Occipital lobe (tissue), 2 donors: ENCODE data around the gene C22orf39. TPM values are rescaled to one million over a fixed set of nuclear protein-coding genes. Genes with fewer than 3 reads are reported as not detected.

Source experiments
- DNase-seq: peaks from one replicate; lab custom pipeline; 2025; lab: John Stamatoyannopoulos, UW
- total RNA-seq: library from RNA; depleted of rRNA; stranded (reverse); fragments of >200 nt; gene quantifications from one replicate; pipeline ENCODE4 v1.2.3, GENCODE V29; 2014

The C22orf39 gene
- total RNA-seq, 1 donor from 2014 or later = 31.8 TPM

DNA sequence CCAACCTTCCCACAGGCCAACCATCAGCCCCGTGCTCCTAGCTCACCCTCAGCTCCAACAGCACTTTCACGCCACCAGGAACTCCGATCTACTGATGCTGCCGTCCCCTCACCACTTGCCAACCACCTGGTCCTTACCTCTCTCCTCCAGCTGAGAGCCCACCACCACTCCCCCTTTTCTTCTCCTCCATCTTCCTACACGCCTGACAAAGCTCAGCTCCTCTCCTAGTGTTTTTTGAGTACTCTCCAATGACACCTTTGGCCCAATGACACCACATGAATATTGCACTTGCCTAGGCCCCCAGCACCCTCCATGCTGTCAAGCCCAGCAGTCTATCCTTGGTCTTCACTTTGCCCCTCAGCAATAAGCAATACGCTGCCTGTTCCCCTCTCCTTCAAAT is 46.6 kb downstream of the C22orf39 start:
- no peak for DNase-seq

DNA sequence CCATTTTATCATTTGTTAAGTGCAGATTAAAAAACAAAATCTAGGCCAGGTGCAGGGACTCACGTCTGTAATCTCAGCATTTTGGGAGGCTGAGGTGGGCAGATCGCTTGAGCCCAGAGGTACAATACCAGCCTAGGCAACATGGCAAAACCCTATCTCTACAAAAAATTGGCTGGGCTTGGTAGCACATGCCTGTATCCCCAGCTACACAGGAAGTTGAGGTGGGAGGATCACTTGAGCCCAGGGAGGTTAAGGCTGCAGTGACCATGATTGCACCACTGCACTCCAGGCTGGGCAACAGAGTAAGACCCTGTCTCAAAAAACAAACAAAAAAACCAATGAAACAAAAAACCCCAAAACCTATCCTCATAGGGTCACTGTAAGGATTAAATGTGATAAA is 48.9 kb downstream of the C22orf39 start:
- DNase-seq = no peak

DNA sequence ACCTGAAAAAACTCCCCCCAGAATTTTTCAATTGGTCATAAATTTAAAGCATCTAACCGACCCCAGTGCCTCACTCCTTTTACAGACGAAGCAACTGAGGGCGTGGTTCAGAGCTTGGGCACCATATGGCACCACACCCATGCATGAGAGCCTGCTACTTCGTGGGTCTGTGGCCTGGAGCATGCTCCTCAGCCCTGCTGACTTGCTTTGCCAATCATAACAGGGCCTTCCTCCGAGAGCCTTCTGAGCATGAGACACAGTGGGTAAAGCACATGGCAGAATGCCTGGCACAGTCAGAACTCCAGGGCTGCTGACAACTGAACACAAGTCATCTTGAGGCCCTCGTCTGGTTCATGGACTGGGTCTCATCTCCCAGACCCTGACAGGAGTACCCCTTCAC is 49.3 kb downstream of the C22orf39 start:
- DNase-seq = no peak

DNA sequence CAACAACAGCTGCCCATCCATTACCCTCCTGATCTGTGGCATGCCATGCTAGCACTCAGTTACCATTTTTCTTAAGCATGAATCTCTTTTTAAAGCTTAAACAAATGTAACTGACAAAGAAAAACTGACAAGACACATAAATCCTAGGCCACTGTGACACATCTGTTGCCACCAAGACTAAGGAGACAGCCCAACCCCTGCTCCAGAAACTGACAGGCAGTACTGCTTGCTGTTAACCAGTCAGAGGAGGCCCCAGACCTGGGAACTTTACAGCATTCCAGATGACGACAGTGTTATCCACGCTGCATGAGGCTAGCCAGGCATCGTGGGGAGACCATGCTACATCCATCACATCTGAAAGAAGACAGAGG is 49.8 kb downstream of the C22orf39 start:
- DNase-seq = no peak

DNA sequence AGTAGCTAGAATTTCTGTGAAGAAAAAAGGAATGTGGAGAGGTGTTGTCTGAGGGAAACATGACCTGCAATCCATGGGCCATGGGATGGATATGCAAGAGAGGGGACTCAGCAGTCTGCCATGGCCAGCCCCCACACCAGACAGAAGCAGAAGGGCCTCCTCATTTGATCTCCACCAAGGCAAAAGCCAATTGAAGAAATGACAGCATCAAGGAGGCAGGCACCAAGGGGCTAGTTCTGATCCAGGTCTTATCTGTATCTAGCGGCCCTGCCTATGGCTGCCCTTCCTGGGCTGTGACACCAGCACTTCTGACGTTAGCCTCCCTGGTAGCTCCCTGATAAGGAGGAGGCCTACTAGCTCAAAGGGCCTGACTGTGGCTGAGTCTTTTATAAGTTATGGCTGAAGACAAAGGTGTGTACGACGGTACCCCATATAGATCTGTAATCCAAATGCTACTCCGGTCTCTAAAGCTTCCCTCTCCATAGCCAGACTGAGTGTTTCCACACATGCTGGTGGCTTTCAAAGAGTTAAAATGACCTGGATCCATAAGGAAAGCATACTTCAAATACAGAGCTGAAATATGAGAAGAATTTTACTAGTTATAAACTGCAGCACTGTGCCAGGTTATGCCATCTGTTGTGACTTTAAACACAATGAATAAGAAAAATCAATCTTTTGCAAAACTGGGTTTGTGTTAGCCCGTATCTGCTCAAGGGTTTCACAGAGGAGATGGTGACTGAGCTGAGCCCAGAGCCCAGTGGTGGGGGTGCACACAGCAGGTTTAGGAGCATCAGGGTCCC is 50.4 kb downstream of the C22orf39 start:
- DNase-seq = no peak

DNA sequence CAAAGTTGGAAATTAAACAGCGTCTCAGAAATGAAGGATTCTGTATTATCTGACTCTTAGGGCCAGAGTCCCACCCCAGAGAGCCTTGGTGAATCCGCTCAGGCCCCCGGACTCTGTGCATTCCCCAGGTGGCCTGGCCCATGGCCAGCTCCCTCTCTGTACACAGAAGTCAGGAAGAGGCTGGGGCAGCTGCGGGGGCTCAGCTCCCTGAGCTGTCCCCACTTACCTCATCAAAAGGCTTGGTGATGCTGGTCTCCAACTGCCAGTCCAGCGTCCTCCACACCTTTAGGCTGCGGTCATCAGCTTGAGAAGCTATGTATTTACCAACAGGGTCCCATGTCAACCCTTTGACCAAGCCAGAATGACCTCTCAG is 51.0 kb downstream of the C22orf39 start:
- DNase-seq = no peak

DNA sequence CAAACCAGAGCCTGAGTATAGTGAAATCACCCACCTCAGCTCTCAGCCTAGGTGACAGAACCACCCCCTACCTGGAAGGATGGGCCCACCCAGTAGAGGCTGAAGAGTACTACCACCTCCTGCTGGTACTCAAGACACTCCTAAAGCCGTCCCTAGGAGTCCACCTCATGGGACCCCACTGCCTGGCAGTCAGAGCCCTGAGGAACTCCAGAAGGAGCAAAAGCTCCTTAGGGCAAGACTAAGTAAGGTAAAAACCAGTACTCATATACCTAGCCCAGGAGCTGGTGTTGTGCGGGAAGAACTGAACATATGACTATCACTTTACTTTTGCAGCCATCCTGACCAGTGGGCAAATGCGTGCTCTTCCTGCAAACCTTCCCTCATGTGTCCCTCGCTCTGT is 52.2 kb downstream of the C22orf39 start:
- DNase-seq = no peak

DNA sequence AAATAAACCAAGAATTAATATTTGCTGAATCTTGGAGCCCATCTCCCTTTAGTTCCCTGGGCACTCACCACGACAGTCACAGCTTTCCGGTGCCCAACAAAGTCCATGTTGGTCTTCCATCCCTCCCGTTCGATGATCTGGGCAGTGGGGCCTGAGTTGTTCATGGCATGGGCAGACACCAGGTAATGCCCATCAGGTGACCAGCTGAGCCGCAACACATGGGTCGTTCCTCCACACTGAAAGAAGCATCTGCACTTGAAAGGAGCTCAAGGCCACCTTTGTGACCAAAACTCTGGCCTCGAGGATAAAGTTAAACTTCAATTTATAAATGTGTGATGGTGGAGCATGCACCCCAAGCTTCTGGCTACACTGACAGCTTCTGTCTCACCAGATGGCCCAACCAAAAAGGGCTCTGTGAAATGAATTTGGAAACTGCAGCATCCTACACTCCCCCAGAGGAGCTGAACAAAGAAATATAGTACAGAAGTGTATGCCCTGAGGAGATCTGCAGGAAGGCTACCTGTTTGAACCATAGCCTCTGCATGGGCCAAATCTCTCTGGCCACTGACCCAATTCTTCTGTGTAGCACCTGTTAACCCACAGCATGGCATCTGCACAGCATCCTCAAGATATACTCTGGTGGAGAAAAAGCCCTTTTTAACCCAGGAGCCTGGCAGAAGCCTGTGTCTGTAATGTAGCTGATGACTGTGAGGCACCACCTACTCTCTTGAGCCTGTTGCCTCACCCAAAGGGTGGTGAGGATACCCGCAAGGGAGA is 53.0 kb downstream of the C22orf39 start:
- DNase-seq = no peak

DNA sequence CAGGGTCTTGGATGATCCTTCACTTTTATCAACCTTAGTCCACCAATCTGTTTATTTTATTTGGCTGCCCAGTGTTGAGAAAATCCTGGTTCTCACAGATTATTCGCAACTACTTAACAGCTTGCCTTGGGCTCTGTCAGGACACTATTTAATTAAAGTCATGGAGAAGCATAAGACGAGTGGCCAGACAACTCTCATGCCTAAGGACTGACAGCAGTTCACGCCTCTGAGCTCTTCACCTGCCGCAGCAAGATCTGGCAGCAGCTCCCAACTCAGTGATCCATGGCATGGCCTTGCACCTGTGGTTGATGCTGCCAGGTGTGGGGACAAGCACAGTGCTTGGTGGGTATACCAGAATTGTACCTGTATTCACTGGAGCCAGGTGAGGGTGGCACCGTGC is 53.8 kb downstream of the C22orf39 start:
- no peak for DNase-seq

Other genes starting within 250 kb of the C22orf39 start
- 11.1 TPM for gene CLTCL1, start 156.0 kb downstream of the C22orf39 start, total RNA-seq
- 24.5 TPM for gene HIRA, start 16.0 kb downstream of the C22orf39 start, total RNA-seq
- gene MRPL40, start 15.2 kb downstream of the C22orf39 start, total RNA-seq = 10.0 TPM
- 22.3 TPM for gene UFD1, start 31.5 kb upstream of the C22orf39 start, total RNA-seq
- gene CDC45, start 32.2 kb upstream of the C22orf39 start, total RNA-seq = 1.4 TPM
- 83.8 TPM for gene CLDN5, start 76.7 kb upstream of the C22orf39 start, total RNA-seq